Stimulated activated naive CD8-positive, alpha-beta T cell treated with anti-CD3 and anti-CD28 coated beads, Interleukin-15, Interleukin-2, amounts not matched to agents 100 U/mL and 50 U/mL, for 24 hours (primary cell): ENCODE measurements around the gene TSKU.
"Not testable (repeated sequence)": the region's sequence is repeated elsewhere in the genome, so short reads cannot be mapped to it uniquely, and the experiment has no call there.

Experiments used
- ATAC-seq: fragments of 150-1000 bp; cut with Tn5 transposase; one replicate; pipeline ENCODE4 v1.10.0; 2021
- DNase-seq: peaks from one replicate; pipeline ENCODE4 v3.0.0; 2021

TSKU gene

DNA sequence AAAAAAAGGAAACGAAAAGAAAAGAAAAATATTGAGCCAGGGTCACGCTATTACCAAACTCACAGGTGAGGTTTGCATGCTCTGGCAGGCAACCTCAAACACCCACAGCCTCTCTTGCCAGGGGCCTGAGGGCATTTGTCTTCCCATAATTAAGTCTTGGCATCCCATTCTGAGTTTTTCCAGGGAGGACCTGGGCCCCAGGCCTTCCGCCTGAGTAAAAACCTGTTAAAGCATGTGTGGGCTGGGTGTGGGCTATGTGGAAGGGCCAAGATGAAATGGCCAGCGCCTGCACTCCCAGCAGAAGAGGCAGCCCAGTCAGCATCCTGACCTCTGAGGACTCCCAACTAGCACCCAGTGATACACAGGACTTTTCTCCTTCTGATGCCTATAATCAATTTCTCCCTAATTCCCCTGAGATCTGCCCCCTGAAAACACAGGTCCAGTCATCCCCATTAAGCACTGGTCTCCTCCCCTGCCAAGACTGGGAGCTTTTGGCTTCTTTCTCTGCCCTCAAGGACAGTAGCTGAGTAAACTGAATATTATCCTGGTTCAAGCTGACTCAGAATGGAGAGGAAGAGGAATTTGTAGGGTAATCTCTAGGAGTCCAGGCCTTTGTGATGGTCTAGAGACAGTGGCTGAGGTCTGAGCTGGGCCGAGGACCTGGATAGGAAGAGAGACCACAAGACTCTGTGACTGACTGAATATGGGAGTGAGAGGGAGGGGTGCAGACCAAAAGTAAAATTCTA, 42.0 kb downstream of the TSKU start:
- no peak for DNase-seq
- ATAC-seq, result no peak

DNA sequence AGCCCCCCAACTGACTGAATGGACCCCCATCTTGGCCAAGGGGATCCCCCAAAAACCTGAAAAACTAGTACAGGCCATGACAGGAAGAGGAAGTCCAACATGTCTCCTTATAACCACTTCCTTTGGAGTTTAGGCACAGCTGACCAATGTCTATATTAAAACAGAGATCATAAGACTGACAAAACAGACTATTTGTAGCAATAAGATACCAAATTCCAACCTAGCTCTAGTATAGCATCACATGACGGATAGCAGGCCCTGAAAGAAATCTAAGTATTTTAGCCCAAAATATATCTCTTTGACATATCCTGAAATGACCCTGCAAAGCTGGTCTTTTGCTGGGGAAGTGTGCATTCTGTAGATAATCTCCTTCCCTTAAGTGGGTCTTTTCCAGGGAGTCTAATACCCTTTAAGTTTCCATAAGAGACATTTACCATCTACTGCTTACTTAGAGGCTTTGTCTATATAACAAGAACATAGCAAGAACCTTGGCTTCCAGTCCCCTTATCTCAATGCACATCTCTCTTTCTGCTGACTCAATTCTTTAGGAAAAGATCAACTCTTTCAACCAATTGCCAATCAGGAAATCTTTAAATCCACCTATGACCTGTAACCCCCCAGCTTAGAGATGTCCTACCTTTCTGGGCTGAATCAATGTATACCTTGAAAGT, 42.7 kb downstream of the TSKU start:
- ATAC-seq, result no peak
- no peak for DNase-seq

DNA sequence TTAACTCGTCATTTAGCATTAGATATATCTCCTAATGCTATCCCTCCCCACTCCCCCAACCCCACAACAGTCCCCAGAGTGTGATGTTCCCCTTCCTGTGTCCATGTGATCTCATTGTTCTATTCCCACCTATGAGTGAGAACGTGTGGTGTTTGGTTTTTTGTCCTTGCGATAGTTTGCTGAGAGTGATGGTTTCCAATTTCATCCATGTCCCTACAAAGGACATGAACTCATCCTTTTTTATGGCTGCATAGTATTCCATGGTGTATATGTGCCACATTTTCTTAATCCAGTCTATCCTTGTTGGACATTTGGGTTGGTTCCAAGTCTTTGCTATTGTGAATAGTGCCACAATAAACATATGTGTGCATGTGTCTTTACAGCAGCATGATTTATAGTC, 43.4 kb downstream of the TSKU start:
- ATAC-seq, DNase-seq: not testable (repeated sequence)

GRCh38 chr11:76827005-76827404, 43.8 kb downstream of the TSKU start:
- not testable (repeated sequence) for ATAC-seq, DNase-seq

GRCh38 chr11:76830639-76831327, 47.6 kb downstream of the TSKU start:
- DNase-seq, result no peak
- no peak for ATAC-seq

- ATAC-seq (no peak), DNase-seq (no peak)
Measured at GRCh38 chr11:76831686-76832310, 48.6 kb downstream of the TSKU start.

GRCh38 chr11:76832361-76832760, 49.2 kb downstream of the TSKU start:
- no peak for ATAC-seq
- DNase-seq, result no peak

DNA sequence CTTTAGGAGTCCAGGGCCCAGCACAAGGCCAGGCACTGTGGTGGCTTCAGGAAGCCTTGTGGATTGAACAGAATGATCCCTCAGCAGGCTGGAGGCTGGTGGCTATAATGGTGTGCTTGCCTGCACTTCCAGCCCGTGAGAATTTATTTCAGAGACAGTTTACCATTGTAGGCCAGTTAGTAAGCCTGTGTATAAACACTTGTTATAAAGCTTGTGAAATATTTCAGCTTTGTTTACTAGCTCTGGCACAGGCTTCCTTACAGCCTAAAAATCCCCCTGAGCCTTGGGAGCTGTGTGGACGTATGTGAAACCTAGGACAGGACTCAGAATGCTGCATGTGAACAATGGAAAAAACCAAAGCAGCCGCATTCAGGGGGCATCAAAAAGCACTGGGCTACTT, 51.0 kb downstream of the TSKU start:
- ATAC-seq (no peak), DNase-seq (no peak)

- DNase-seq, result no peak
- no peak for ATAC-seq
Measured at GRCh38 chr11:76835036-76835435, 51.9 kb downstream of the TSKU start.

- no peak for ATAC-seq
- DNase-seq, result no peak
Measured at GRCh38 chr11:76835928-76836612, 52.9 kb downstream of the TSKU start.

GRCh38 chr11:76836613-76837291, 53.6 kb downstream of the TSKU start:
- DNase-seq, result no peak
- ATAC-seq, result no peak

GRCh38 chr11:76837696-76838677, 54.8 kb downstream of the TSKU start:
- ATAC-seq (no peak), DNase-seq (no peak)

DNA sequence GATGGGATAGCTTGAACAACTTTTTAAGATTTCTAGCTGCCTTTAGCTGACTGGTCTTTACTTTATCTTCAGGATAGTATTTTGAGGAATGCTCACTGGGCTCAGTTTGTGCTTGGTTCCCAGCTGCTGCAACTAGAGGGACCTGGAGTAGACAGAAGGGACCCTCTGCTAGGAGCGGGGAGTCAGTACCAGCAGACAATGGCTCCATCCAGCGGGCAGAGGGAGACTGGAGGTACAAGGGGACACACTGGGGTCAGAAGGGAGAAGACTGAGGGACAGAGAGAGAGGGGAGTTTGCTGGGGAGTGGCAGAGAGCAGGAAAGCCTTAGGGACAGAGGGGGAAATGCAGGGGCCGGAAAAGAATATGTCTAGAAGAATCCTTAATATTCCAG, 55.5 kb downstream of the TSKU start:
- no peak for DNase-seq
- ATAC-seq, result no peak

DNA sequence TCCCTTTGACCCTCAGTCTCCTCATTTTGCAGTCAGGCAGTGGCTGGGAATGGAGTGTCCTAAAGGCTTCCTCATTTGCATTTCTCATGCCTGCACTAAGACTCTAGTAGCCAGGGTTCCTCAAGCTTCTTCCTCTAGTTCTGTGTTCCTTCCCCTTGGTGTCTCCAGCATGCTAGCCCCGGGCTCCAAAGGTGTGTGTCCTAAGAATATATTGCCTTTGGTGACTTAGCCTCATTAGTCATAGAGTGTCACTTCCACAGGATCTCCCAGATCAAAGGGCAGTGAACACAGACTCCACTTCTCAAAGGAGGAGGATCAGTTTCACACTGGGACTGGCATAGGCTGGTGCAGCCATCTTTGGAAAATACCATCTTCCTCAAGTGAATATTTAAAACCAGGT, 56.2 kb downstream of the TSKU start:
- ATAC-seq (no peak), DNase-seq (no peak)

DNA sequence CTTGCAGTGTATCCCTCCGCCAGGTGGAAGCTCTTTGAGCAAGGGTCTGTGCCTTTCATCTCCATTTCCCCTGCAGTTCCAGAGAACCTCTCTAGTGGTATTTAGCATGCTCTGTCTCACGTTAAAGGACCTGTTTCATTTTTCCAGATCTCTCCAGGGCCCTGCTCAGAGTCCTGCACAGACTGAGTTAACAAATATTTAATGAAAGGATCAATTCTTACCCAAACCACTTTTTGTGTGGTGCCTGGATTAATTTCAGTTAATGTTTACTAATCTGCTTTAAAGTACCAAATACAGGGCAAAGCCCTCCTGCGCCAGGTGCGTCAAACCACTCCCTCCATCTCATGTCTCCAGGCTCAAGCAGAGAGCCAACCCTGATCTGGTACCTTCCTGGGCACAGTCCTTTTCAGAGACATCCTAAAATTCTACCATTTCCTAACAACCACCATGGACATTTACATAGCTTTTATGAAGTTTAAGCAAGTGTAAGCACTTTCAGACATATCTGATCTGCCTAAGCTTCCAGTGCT, 58.8 kb downstream of the TSKU start:
- ATAC-seq (no peak), DNase-seq (no peak)

GRCh38 chr11:76843907-76844306, 60.8 kb downstream of the TSKU start:
- ATAC-seq (no peak), DNase-seq (no peak)

DNA sequence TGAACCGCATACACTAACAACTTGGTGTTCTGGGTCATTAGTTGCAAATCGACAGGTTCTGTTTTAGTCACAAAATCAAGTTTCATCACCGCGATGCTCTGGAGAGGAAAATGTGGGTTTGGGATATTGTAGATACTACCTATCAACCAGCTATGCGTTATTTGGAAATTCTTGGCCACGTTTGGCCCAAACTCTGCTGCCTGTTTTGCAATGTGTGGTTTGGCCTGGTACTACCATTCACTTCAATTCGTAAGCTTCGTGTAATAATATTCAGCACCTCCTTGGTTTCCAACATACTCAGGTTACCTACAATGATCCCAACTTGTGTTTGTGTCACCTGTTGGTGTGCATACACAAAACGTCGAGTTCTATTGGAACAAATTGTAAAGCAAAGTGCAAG, 61.4 kb downstream of the TSKU start:
- ATAC-seq (no peak), DNase-seq (no peak)

- no peak for ATAC-seq
- DNase-seq, result no peak
Measured at GRCh38 chr11:76845069-76845468, 61.9 kb downstream of the TSKU start.

DNA sequence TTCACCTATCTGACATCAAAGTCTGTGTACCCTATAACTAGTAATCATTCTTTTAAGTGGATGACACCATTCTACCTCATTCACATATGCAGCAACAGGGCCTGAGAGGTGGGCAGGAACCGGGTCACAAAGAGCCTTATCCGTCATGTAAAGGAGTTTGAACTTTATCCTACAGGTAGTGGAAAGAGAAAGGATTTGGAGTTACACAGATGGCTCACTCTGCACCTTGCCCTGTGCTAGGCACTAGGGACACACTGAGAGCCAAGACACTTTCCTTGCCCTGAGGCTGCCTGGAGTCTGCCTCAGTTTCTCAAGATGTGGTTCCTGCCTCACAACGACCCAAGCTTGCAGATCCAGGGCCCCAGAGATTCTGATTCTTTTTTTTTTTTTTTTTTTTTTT, 63.3 kb downstream of the TSKU start:
- DNase-seq (no peak), ATAC-seq (no peak)
